ENCODE data around the gene BLNK.

DNA sequence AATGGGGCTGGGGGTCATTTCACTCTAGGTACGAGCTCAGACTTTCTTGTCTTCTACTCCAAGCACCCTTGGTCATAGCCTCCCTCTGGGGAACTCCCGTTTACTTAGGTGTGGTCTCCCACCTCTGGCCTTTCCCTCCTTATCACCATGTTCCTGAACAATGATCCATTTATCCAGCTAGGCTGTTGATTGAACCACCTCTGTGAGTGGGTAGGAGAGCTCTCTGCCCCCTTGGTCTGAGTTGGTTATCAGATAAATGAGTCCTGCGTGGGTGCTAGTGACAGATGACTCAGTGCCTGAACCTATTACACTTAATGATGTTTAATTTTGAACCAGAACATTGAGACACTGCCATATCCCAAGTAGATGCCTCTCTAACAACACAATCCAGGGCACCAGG is 9.4 kb downstream of the BLNK start:
- TF ChIP-seq POLR2AphosphoS5 (IDR thresholded peaks at IDR 0.05; ENCODE audit: low read depth, low read length) (no peak), SIN3A (IDR thresholded peaks at IDR 0.05; ENCODE audit: borderline replicate concordance, insufficient read depth, low read length) (no peak), TAF1 (IDR thresholded peaks at IDR 0.05; ENCODE audit: borderline replicate concordance, insufficient read depth, low read length) (no peak), FOXP2 (optimal IDR thresholded peaks at IDR 0.05; ENCODE audit: borderline replicate concordance, extremely low read depth, extremely low read length, insufficient read depth) (no peak)
- TF ChIP-seq, protein P1, sequence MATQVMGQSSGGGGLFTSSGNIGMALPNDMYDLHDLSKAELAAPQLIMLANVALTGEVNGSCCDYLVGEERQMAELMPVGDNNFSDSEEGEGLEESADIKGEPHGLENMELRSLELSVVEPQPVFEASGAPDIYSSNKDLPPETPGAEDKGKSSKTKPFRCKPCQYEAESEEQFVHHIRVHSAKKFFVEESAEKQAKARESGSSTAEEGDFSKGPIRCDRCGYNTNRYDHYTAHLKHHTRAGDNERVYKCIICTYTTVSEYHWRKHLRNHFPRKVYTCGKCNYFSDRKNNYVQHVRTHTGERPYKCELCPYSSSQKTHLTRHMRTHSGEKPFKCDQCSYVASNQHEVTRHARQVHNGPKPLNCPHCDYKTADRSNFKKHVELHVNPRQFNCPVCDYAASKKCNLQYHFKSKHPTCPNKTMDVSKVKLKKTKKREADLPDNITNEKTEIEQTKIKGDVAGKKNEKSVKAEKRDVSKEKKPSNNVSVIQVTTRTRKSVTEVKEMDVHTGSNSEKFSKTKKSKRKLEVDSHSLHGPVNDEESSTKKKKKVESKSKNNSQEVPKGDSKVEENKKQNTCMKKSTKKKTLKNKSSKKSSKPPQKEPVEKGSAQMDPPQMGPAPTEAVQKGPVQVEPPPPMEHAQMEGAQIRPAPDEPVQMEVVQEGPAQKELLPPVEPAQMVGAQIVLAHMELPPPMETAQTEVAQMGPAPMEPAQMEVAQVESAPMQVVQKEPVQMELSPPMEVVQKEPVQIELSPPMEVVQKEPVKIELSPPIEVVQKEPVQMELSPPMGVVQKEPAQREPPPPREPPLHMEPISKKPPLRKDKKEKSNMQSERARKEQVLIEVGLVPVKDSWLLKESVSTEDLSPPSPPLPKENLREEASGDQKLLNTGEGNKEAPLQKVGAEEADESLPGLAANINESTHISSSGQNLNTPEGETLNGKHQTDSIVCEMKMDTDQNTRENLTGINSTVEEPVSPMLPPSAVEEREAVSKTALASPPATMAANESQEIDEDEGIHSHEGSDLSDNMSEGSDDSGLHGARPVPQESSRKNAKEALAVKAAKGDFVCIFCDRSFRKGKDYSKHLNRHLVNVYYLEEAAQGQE (IDR thresholded peaks at IDR 0.05; ENCODE audit: insufficient read depth in 1 of 2, low read depth in 2 of 2, low read length in 2 of 2) = no peak
